Measurements from ENCODE around the gene DESI1. TPM values are rescaled to one million over a fixed set of nuclear protein-coding genes. Genes with fewer than 3 reads are reported as not detected.

The DESI1 gene
- total RNA-seq, 6 experiments from 2014 or later, result 34.8 to 49.5 (median 40.9) TPM

DNA sequence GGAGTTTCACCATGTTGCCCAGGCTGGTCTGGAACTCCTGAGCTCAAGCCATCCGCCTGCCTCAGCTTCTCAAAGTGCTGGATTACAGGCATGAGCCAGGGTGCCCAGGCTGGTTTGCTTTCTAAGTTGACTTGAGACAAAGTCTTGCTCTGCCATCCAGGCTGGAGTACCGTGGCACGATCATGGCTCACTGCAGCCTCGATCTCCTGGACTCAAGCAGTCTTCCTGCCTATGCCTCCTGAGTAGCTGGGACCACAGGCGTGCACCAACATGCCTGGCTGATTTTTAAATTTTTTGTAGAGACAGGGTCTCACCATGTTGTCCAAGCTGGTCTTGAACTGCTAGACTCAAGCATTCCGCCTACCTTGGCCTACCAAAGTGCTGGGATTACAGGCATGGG, 36.9 kb upstream of the DESI1 start:
- Histone ChIP-seq H3K27ac (no peak overlapping the region), H3K4me1 (peaks cover 0 to 11% (median 0%) of the 10 kb centered on the region in 4 donors), H3K36me3 (peaks cover 25 to 99% (median 61%) of the 10 kb centered on the region in 4 donors), H3K9me3 (no peaks in the 10 kb centered on the region), H3K4me3 (no peak overlapping the region), H3K27me3 (no peaks in the 10 kb centered on the region)
- 100% methylated on average over 1 of the region's 6 CpGs for WGBS (ENCODE audit: insufficient coverage, low coverage, low lambda C conversion rate, missing lambda C conversion rate)
- intact Hi-C loops (cut with DNase I), result no loop called here
- DNase-seq (peak in 1 of 3 donors; percentile 28), ATAC-seq (no peak)
- TF ChIP-seq, protein P1, sequence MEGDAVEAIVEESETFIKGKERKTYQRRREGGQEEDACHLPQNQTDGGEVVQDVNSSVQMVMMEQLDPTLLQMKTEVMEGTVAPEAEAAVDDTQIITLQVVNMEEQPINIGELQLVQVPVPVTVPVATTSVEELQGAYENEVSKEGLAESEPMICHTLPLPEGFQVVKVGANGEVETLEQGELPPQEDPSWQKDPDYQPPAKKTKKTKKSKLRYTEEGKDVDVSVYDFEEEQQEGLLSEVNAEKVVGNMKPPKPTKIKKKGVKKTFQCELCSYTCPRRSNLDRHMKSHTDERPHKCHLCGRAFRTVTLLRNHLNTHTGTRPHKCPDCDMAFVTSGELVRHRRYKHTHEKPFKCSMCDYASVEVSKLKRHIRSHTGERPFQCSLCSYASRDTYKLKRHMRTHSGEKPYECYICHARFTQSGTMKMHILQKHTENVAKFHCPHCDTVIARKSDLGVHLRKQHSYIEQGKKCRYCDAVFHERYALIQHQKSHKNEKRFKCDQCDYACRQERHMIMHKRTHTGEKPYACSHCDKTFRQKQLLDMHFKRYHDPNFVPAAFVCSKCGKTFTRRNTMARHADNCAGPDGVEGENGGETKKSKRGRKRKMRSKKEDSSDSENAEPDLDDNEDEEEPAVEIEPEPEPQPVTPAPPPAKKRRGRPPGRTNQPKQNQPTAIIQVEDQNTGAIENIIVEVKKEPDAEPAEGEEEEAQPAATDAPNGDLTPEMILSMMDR (IDR thresholded peaks at IDR 0.05), result no peak
- TF ChIP-seq POLR2A (IDR thresholded peaks at IDR 0.05), result no peak

- 72% methylated on average over 5 of the region's 5 CpGs for WGBS (ENCODE audit: insufficient coverage, low coverage, low lambda C conversion rate, missing lambda C conversion rate)
- intact Hi-C loops (cut with DNase I), result no loop called here
- peak in 1 of 3 donors; percentile 19 for DNase-seq
- ATAC-seq, result no peak
- Histone ChIP-seq H3K4me1 (peaks cover 0 to 18% (median 3%) of the 10 kb centered on the region in 4 donors), H3K27me3 (no peaks in the 10 kb centered on the region), H3K9me3 (no peaks in the 10 kb centered on the region), H3K27ac (no peak overlapping the region), H3K4me3 (no peak overlapping the region), H3K36me3 (peaks cover 22 to 99% (median 61%) of the 10 kb centered on the region in 4 donors)
- TF ChIP-seq, protein P1 (IDR thresholded peaks at IDR 0.05), result no peak
- TF ChIP-seq POLR2A (IDR thresholded peaks at IDR 0.05), result no peak
Measured at GRCh38 chr22:41656556-41656955, 35.7 kb upstream of the DESI1 start.

DNA sequence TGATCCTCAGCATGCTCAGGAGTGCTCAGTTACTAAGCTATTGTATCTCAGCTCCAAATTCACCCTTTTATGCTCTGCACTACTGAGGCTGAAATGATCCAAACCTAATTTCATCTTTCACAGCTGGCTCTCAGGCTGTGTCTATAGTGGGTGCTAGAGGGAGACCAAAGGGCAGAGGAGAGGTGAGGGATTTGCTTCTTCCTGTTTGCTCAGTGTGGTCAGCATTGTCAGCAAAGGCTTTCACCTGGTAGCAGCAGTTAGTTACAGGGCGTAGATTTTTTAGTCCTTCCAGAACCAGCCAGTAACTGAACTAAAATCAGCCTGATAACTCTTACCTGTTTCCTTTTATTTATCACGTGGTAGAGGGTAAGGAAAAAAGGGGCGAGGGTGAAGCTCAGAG, 33.5 kb upstream of the DESI1 start:
- TF ChIP-seq, protein P1 (IDR thresholded peaks at IDR 0.05), result no peak
- TF ChIP-seq POLR2A (IDR thresholded peaks at IDR 0.05), result no peak
- Histone ChIP-seq H3K4me1 (peaks cover 0 to 18% (median 3%) of the 10 kb centered on the region in 4 donors), H3K36me3 (peaks cover 14 to 99% (median 55%) of the 10 kb centered on the region in 4 donors), H3K27ac (no peak overlapping the region), H3K4me3 (no peak overlapping the region), H3K27me3 (no peaks in the 10 kb centered on the region), H3K9me3 (no peaks in the 10 kb centered on the region)
- DNase-seq, result peak in 1 of 3 donors; percentile 31
- intact Hi-C loops (cut with DNase I), result no loop called here
- WGBS (ENCODE audit: insufficient coverage, low coverage, low lambda C conversion rate, missing lambda C conversion rate), result 80% methylated on average over 3 of the region's 3 CpGs
- peak in 3 of 4 donors; percentile 17 to 81 (median 67) for ATAC-seq

GRCh38 chr22:41650821-41651220, 30.0 kb upstream of the DESI1 start:
- H3K4me3 ChIP-seq, result no peak overlapping the region
- DNase-seq (peak in 1 of 3 donors; percentile 27), ATAC-seq (no peak)
- no peaks in the 10 kb centered on the region for H3K9me3 ChIP-seq
- intact Hi-C loops (cut with DNase I), result no loop called here
- H3K27ac ChIP-seq, result no peak overlapping the region
- H3K4me1 ChIP-seq, result peaks cover 0 to 18% (median 3%) of the 10 kb centered on the region in 4 donors
- H3K27me3 ChIP-seq, result no peaks in the 10 kb centered on the region
- H3K36me3 ChIP-seq, result peaks cover 14 to 96% (median 49%) of the 10 kb centered on the region in 4 donors
- WGBS (ENCODE audit: insufficient coverage, low coverage, low lambda C conversion rate, missing lambda C conversion rate), result 88% methylated on average over 9 of the region's 11 CpGs
- TF ChIP-seq, protein P1 (IDR thresholded peaks at IDR 0.05), result no peak
- no peak for TF ChIP-seq POLR2A (IDR thresholded peaks at IDR 0.05)
